Common myeloid progenitor, CD34-positive (primary cell): ENCODE measurements around the gene HIP1.
A peak's percentile ranks its signal among the peaks of the same experiment; 100 is the strongest.

ENCODE experiments used
- CTCF ChIA-PET: fragments of 350-600 bp; sonication (Branson Sonifier 250); formaldehyde crosslinking; loops from one replicate; lab custom pipeline; 2021; ENCODE audit warnings: antibody characterized with exemption; lab: Charles Lee
- POLR2A ChIA-PET: fragments of 350-600 bp; sonication (Branson Sonifier 250); formaldehyde crosslinking; loops from one replicate; lab custom pipeline; 2021; ENCODE audit warnings: antibody characterized with exemption; lab: Charles Lee
- DNase-seq, 3 donors: peaks; one replicate each; pipeline versions ENCODE4 v3.0.0 to v3.0.0-alpha.2; 2013
- H3K27ac ChIP-seq, 2 experiments: 1 replicate in 1 of 2; 2 replicates in 1 of 2; pipeline ENCODE4 v1.7.0; 2013; ENCODE audit warnings: inconsistent platforms in 2 of 2, low read length in 2 of 2, mild to moderate bottlenecking in 2 of 2, low read depth in 1 of 2, moderate library complexity in 1 of 2; ENCODE audit not compliant: severe bottlenecking in 2 of 2, insufficient read depth in 1 of 2, poor library complexity in 1 of 2
- H3K27me3 ChIP-seq, 5 experiments: replicated peaks in 2 of 5; 1 replicate in 3 of 5; 2 replicates in 2 of 5; pipeline versions ENCODE4 v1.6.1 to v1.7.0; 2013; ENCODE audit warnings: low read length in 4 of 5, mild to moderate bottlenecking in 2 of 5, moderate library complexity in 2 of 5, inconsistent platforms in 1 of 5; ENCODE audit not compliant: insufficient read depth in 5 of 5, control insufficient read depth in 4 of 5
- H3K36me3 ChIP-seq, 4 experiments: 1 replicate in 2 of 4; 2 replicates in 2 of 4; pipeline versions ENCODE4 v1.6.1 to v1.7.0; 2013; ENCODE audit warnings: low read length in 3 of 4, control low read depth in 1 of 4, mild to moderate bottlenecking in 1 of 4; ENCODE audit not compliant: control insufficient read depth in 4 of 4, insufficient read depth in 4 of 4
- H3K4me1 ChIP-seq, 4 experiments: 1 replicate in 3 of 4; 2 replicates in 1 of 4; pipeline versions ENCODE4 v1.6.1 to v1.7.1; 2013; ENCODE audit warnings: low read length in 3 of 4, mild to moderate bottlenecking in 3 of 4, control low read depth in 1 of 4, inconsistent platforms in 1 of 4, moderate library complexity in 1 of 4; ENCODE audit not compliant: control insufficient read depth in 4 of 4, insufficient read depth in 4 of 4; ENCODE audit errors: control extremely low read depth in 1 of 4
- H3K4me3 ChIP-seq, 7 experiments: 1 replicate in 4 of 7; 2 replicates in 3 of 7; pipeline versions ENCODE4 v1.5.1 to v1.7.0; 2013; ENCODE audit warnings: mild to moderate bottlenecking in 7 of 7, low read length in 6 of 7, moderate library complexity in 6 of 7, inconsistent platforms in 2 of 7, low read depth in 2 of 7, control low read depth in 1 of 7; ENCODE audit not compliant: insufficient read depth in 4 of 7, control insufficient read depth in 1 of 7; ENCODE audit errors: extremely low read depth in 1 of 7
- H3K9me3 ChIP-seq, 5 experiments: 1 replicate in 4 of 5; 2 replicates in 1 of 5; pipeline versions ENCODE4 v1.6.1 to v1.7.1; 2013; ENCODE audit warnings: low read length in 4 of 5, mild to moderate bottlenecking in 2 of 5, inconsistent platforms in 1 of 5, low read depth in 1 of 5, moderate library complexity in 1 of 5; ENCODE audit not compliant: control insufficient read depth in 4 of 5, insufficient read depth in 2 of 5; ENCODE audit errors: control extremely low read depth in 1 of 5
- WGBS: methylation state at CpG from one replicate; pipeline ENCODE4 v1.1.5; 2013; ENCODE audit not compliant: insufficient coverage; 5-methylcytosine and 5-hydroxymethylcytosine counted together

HIP1 gene

DNA sequence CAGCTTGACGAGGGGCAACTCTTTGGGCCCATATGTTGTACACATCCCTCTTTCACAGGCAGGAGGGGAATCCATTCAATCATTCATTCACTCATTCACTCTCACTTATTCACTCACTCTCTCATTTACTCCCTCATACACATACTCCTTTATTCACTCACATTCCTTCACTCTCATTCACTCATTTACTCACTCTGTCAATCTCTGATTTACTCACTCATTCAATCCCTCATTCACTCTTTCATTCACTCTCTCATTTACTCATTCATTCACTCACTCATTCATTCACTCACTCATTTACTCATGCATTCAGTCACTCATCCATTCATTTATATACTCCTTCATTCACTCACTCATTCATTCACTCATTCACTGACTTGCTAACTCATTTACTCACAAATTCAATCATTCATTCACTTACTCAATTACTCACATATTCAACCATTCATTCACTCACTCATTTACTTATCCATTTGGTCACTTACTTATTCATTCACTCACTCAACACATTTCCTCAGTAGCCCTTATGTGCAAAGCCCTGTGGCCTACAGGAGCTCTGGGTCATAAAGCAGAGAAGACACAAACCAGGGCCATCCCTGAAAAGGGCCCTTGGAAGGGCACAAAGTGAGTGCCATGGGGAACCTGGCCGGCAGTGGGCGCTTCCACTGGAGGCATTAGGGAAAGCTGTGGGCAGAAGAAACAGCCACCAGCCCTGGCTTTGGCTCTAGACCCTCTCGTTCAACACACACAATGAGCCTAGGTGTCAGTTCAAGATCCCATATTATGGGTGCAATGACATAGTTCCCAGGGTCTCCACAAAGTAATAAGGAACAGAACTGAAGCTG lies 26.0 kb downstream of the HIP1 start:
- CTCF ChIA-PET, result interaction anchor here (0.9 to 1.4 kb wide), 2 partner anchors 29 to 43 kb away, joined by 3 to 5 read pairs; no protein-coding TSS in a partner anchor
- no peaks in the 10 kb centered on the region for H3K27me3 ChIP-seq
- POLR2A ChIA-PET, result interaction anchor here (0.6 kb wide), 3 partner anchors 25 to 1608 kb away, joined by 3 read pairs; no protein-coding TSS in a partner anchor
- 72% methylated on average over 4 of the region's 4 CpGs for WGBS
- H3K4me3 ChIP-seq, result peak overlapping the region in 4 of 7 experiments; percentile 16 to 52 (median 22)
- no peak for DNase-seq
- peaks cover 1 to 21% (median 2%) of the 10 kb centered on the region in 5 experiments for H3K9me3 ChIP-seq
- H3K27ac ChIP-seq, result peak overlapping the region in 1 of 2 experiments; percentile 73
- peaks cover 0 to 2% (median 0%) of the 10 kb centered on the region in 4 experiments for H3K36me3 ChIP-seq
- peaks cover 16 to 28% (median 24%) of the 10 kb centered on the region in 4 experiments for H3K4me1 ChIP-seq

- peak; percentile 26 to 88 (median 82) for DNase-seq
- Histone ChIP-seq H3K4me3 (peak overlapping the region in 6 of 7 experiments; percentile 5 to 58 (median 20)), H3K27me3 (no peaks in the 10 kb centered on the region), H3K36me3 (no peaks in the 10 kb centered on the region), H3K9me3 (peaks cover 1 to 21% (median 2%) of the 10 kb centered on the region in 5 experiments), H3K27ac (peak overlapping the region; percentile 17 to 73), H3K4me1 (peaks cover 16 to 28% (median 24%) of the 10 kb centered on the region in 4 experiments)
- WGBS, result 12% methylated on average over 5 of the region's 10 CpGs
- CTCF ChIA-PET, result interaction anchor here (0.7 to 1.4 kb wide), 4 partner anchors 12 to 68 kb away, joined by 3 to 5 read pairs (median 3); no protein-coding TSS in a partner anchor
- POLR2A ChIA-PET, result interaction anchor here (0.6 kb wide), 2 partner anchors 26 to 1607 kb away, joined by 3 read pairs; no protein-coding TSS in a partner anchor
Measured at GRCh38 chr7:75711656-75712514, 26.9 kb downstream of the HIP1 start.

DNA sequence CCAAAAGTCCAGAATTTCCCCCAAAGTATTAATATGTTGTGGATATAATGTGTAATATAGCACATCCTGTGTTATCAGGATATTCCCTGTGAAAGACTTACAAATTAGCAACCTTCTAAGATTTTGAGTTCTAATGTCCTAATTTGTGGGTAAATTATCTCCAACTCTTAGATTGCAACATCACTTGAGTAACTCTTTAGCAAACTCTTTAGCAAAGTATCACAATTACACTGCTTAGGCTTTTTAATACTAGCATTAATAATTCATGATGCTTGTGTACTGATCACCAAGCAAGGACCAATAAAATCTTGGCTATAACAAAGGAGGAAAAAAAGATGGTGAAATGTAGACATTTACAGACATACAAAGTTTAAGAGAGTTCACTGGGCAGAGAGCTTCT lies 27.7 kb downstream of the HIP1 start:
- ChIA-PET CTCF (interaction anchor here (0.7 to 1.4 kb wide), 3 partner anchors 11 to 67 kb away, joined by 3 to 5 read pairs (median 3); no protein-coding TSS in a partner anchor), POLR2A (no interaction called here)

DNA sequence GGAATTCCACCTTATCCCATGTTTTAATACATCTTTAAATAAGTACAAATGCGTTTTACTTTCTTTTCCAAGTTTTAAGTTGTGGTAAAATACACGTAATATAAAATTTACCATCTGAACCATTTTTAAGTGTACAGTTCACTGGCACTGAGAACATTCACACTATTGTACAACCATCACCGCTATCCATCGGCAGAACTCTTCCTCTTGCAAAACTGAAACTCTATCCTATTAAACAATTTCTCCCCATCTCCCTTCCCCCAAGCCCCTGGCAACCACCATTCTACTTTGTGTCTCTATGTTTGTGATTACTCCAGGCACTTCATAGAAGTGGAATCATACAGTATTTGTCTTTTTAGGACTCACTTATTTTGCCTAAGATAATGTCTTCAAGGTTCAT lies 33.8 kb downstream of the HIP1 start:
- Histone ChIP-seq H3K27me3 (no peaks in the 10 kb centered on the region), H3K36me3 (no peaks in the 10 kb centered on the region), H3K4me3 (no peak overlapping the region), H3K4me1 (no peaks in the 10 kb centered on the region), H3K27ac (no peak overlapping the region), H3K9me3 (peaks cover 0 to 16% (median 2%) of the 10 kb centered on the region in 5 experiments)
- CTCF ChIA-PET, result no interaction called here
- WGBS, result 100% methylated on average over 2 of the region's 4 CpGs
- POLR2A ChIA-PET, result no interaction called here
- no peak for DNase-seq

More for the DNA sequence above, 27.7 kb downstream of the HIP1 start:
- H3K9me3 ChIP-seq, result peaks cover 1 to 21% (median 2%) of the 10 kb centered on the region in 5 experiments
- H3K36me3 ChIP-seq, result no peaks in the 10 kb centered on the region
- DNase-seq, result no peak
- peak overlapping the region in 1 of 2 experiments; percentile 17 for H3K27ac ChIP-seq
- H3K4me1 ChIP-seq, result peaks cover 16 to 28% (median 24%) of the 10 kb centered on the region in 4 experiments
- no peak overlapping the region for H3K4me3 ChIP-seq
- H3K27me3 ChIP-seq, result no peaks in the 10 kb centered on the region

- 97% methylated on average over 3 of the region's 4 CpGs for WGBS
- H3K4me1 ChIP-seq, result no peaks in the 10 kb centered on the region
- no peaks in the 10 kb centered on the region for H3K27me3 ChIP-seq
- H3K27ac ChIP-seq, result no peak overlapping the region
- H3K36me3 ChIP-seq, result peaks cover 0 to 2% (median 0%) of the 10 kb centered on the region in 4 experiments
- H3K9me3 ChIP-seq, result no peaks in the 10 kb centered on the region
- CTCF ChIA-PET, result no interaction called here
- DNase-seq, result no peak
- POLR2A ChIA-PET, result interaction anchor here (1.1 kb wide), 1 partner anchor 29 kb away, joined by 4 read pairs; no protein-coding TSS in a partner anchor
- H3K4me3 ChIP-seq, result no peak overlapping the region
Measured at GRCh38 chr7:75702515-75702914, 36.2 kb downstream of the HIP1 start.

DNA sequence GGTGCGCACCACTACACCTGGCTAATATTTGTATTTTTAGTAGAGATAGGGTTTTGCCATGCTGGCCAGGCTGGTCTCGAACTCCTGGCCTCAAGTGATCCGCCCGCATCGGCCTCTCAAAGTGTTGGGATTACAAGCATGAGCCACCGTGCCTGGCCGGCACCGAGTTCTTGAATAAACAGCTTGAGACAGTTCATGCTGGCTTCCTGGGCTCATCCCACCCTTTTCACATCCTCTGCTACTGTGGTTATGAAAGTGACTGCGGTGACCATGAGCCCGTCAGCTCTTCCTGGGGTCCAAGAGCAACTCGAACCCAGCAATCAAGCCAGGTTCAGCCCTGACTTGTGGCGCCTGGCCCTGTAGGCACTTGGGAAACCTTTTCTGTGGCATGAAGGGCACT lies 38.7 kb downstream of the HIP1 start:
- no peak overlapping the region for H3K4me3 ChIP-seq
- ChIA-PET POLR2A (interaction anchor here (0.6 kb wide), 1 partner anchor 99 kb away, joined by 3 read pairs; no protein-coding TSS in a partner anchor), CTCF (interaction anchor here (0.8 kb wide), 1 partner anchor 11 kb away, joined by 3 read pairs; no protein-coding TSS in a partner anchor)
- H3K27ac ChIP-seq, result no peak overlapping the region
- no peaks in the 10 kb centered on the region for H3K9me3 ChIP-seq
- no peaks in the 10 kb centered on the region for H3K4me1 ChIP-seq
- peaks cover 0 to 2% (median 0%) of the 10 kb centered on the region in 4 experiments for H3K36me3 ChIP-seq
- DNase-seq, result no peak
- 99% methylated on average over 9 of the region's 12 CpGs for WGBS
- H3K27me3 ChIP-seq, result no peaks in the 10 kb centered on the region
